GM12878 (cell line): Measurements from ENCODE around the gene GNGT1. TPM values are rescaled to one million over a fixed set of nuclear protein-coding genes. Genes with fewer than 3 reads are reported as not detected.

Experiments used
- BACH1 ChIP-seq: fragments of 450-650 bp; IDR thresholded peaks from 2 replicates; pipeline ENCODE4 v1.6.1; 2017; ENCODE audit warnings: mild to moderate bottlenecking, borderline replicate concordance
- E2F4 ChIP-seq: IDR thresholded peaks from 2 replicates; pipeline ENCODE4 v1.6.1; 2012; ENCODE audit warnings: low read depth, low read length, improper control_type of control experiment
- E2F8 ChIP-seq: fragments of 450-650 bp; IDR thresholded peaks from 2 replicates; pipeline ENCODE4 v1.6.1; 2018; ENCODE audit warnings: mild to moderate bottlenecking, low read depth, moderate library complexity; ENCODE audit not compliant: partially characterized antibody
- KDM1A ChIP-seq: fragments of 200-600 bp; sonication (generic); IDR thresholded peaks from 2 replicates; pipeline ENCODE4 v1.6.1; 2016; ENCODE audit warnings: borderline replicate concordance
- MEF2B ChIP-seq: fragments of 450-650 bp; IDR thresholded peaks from 2 replicates; pipeline ENCODE4 v1.6.1; 2018; ENCODE audit warnings: mild to moderate bottlenecking, moderate library complexity; ENCODE audit not compliant: partially characterized antibody, poor library complexity, severe bottlenecking
- MLLT1 ChIP-seq: fragments of 450-650 bp; IDR thresholded peaks from 2 replicates; pipeline ENCODE4 v1.6.1; 2016; ENCODE audit warnings: mild to moderate bottlenecking
- MYB ChIP-seq: fragments of 150-350 bp; IDR thresholded peaks from 2 replicates; pipeline ENCODE4 v1.6.1; 2014; ENCODE audit warnings: mild to moderate bottlenecking, low read depth, low read length, borderline replicate concordance
- POLR2A ChIP-seq: IDR thresholded peaks from 2 replicates; pipeline ENCODE4 v1.6.1; 2011; ENCODE audit warnings: low read depth, mild to moderate bottlenecking, low read length
- POU2F2 ChIP-seq: IDR thresholded peaks from 3 replicates; pipeline ENCODE4 v1.6.1; 2011; ENCODE audit warnings: low read depth, mild to moderate bottlenecking, low read length, borderline replicate concordance
- RFX5 ChIP-seq: IDR thresholded peaks from 2 replicates; pipeline ENCODE4 v1.6.1; 2011; ENCODE audit warnings: low read depth, low read length, improper control_type of control experiment
- RUNX3 ChIP-seq: IDR thresholded peaks from 2 replicates; pipeline ENCODE4 v1.6.1; 2012; ENCODE audit warnings: low read length, inconsistent platforms
- SIN3A ChIP-seq: IDR thresholded peaks from 2 replicates; pipeline ENCODE4 v1.6.1; 2012; ENCODE audit warnings: low read depth, low read length, improper control_type of control experiment
- ZBTB33 ChIP-seq: fragments of 450-650 bp; IDR thresholded peaks from 2 replicates; pipeline ENCODE4 v1.6.1; 2017; ENCODE audit warnings: mild to moderate bottlenecking
- ZBTB4 ChIP-seq: fragments of 450-650 bp; formaldehyde crosslinking; IDR thresholded peaks from 2 replicates; pipeline ENCODE4 v1.4.0; 2022; ENCODE audit warnings: mild to moderate bottlenecking, moderate library complexity
- ZSCAN29 ChIP-seq: fragments of 450-650 bp; IDR thresholded peaks from 2 replicates; pipeline ENCODE4 v1.6.1; 2017; ENCODE audit warnings: mild to moderate bottlenecking, moderate library complexity
- polyA plus RNA-seq, 11 experiments: library from polyadenylated mRNA; depleted of rRNA in 4 of 11; unstranded in 6 of 11; stranded (reverse) in 5 of 11; fragments of >200 nt; fragmentation: Nextera tagmentation in 4 of 11; fragmentation: Illumina TruSeq in 1 of 11; extraction: Ambion mirVana in 4 of 11; extraction: Trizol in 1 of 11; gene quantifications; 1 replicate in 1 of 11; 2 replicates in 10 of 11; pipeline versions ENCODE4 v1.2.1 to v1.2.3, GENCODE V29; 2011 to 2016; ENCODE audit warnings: inconsistent platforms in 2 of 11, missing spikeins in 2 of 11, low read depth in 1 of 11
- total RNA-seq, 4 experiments: library from RNA; depleted of rRNA in 3 of 4; stranded (reverse); fragments of >200 nt in 3 of 4; fragmentation: Illumina TruSeq in 1 of 4; extraction: Trizol in 1 of 4; gene quantifications; 2 replicates each; pipeline versions ENCODE4 v1.2.1 to v1.2.3, GENCODE V29; 2013 to 2021

GNGT1 gene
- total and polyA plus RNA-seq, 10 of the 15 experiments (the other 5 are each of a cell fraction or from before 2014, with no cell fraction given), result not detected

GRCh38 chr7:93882468-93882867 lies 23.9 kb upstream of the GNGT1 start (continued):
- no peak for TF ChIP-seq MLLT1
- no peak for TF ChIP-seq RUNX3
- TF ChIP-seq ZBTB33, result no peak
- TF ChIP-seq MEF2B, result no peak
- TF ChIP-seq SIN3A, result no peak
- no peak for TF ChIP-seq KDM1A
- TF ChIP-seq MYB, result no peak
- no peak for TF ChIP-seq E2F4
- TF ChIP-seq E2F8, result no peak
- no peak for TF ChIP-seq ZBTB4 (CRISPR knock-in tag)
- no peak for TF ChIP-seq POU2F2
- TF ChIP-seq ZSCAN29, result no peak
- TF ChIP-seq BACH1, result no peak
- TF ChIP-seq POLR2A, result no peak
- TF ChIP-seq RFX5, result no peak
- TF ChIP-seq, all 136 proteins: peak for 0
